Loucy (cell line): ENCODE measurements around the gene GPC2.

Experiments
- CTCF ChIP-seq: fragments of 200-600 bp; sonication (generic); conservative IDR thresholded peaks from 2 replicates; pipeline ENCODE4 v1.5.1; 2014; ENCODE audit warnings: mild to moderate bottlenecking, antibody characterized with exemption, low read length
- EZH2phosphoT487 ChIP-seq: fragments of 200-600 bp; IDR thresholded peaks from 2 replicates; pipeline ENCODE4 v1.6.1; 2018; ENCODE audit warnings: antibody characterized with exemption, mild to moderate bottlenecking, moderate library complexity, borderline replicate concordance

DNA sequence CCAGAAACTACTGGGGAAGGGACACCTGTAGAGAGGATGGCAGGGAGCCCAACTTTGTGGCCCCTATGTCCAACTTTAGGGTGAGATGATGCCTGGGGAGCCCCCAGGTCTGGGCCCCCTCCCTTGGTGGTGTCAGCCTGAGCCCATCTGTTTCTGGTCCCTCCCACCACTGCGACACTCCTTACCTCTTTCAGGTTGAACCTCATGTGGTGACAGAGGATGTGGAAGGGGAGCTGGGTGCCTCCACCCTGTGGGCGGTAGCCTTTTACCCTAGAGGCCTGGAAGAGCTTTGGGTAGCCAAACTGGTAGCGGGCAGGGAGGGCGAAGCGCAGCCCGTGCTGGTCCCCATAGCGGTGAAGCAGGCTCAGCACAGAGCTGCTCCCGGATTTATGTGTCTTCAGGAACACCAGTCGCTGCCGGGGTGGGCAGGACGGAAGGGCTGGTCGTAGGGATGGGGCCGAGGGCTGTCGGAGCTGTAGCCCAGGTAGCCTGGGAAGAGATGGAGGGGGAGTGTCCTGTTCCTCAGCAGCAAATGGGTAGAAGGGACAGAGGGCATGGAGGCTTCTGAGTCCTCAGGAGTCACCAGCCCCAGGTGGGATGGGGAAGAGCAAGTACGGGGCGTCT, 10.8 kb downstream of the GPC2 start:
- no peak for TF ChIP-seq CTCF
- TF ChIP-seq EZH2phosphoT487: no peak
